Gastrocnemius medialis (tissue), 4 donors: Measurements from ENCODE around the gene MLST8. TPM values are rescaled to one million over a fixed set of nuclear protein-coding genes. Genes with fewer than 3 reads are reported as not detected.

Experiments
- ATAC-seq, 2 donors: fragments of 150-250 bp; one replicate each; pipeline ENCODE4 v1.9.1; 2016
- DNase-seq, 2 donors: peaks; one replicate each; pipeline ENCODE4 v3.0.0-alpha.2; 2019
- H3K27ac ChIP-seq, 4 donors: fragments of 200-600 bp; sonication (generic); 1 replicate in 1 of 4; 2 replicates in 3 of 4; pipeline ENCODE4 v1.5.1; 2016 to 2018; ENCODE audit warnings: mild to moderate bottlenecking in 2 of 4, moderate library complexity in 1 of 4
- H3K27me3 ChIP-seq, 3 donors: fragments of 200-600 bp; sonication (generic) in 2 of 3; 1 replicate in 1 of 3; 2 replicates in 2 of 3; pipeline versions ENCODE4 v1.5.1 to v1.6.0; 2016 to 2019; ENCODE audit warnings: mild to moderate bottlenecking in 1 of 3, moderate library complexity in 1 of 3
- H3K36me3 ChIP-seq, 2 donors: fragments of 200-600 bp; sonication (generic) in 1 of 2; one replicate each; pipeline ENCODE4 v1.5.1; 2017 to 2018
- H3K4me1 ChIP-seq, 2 donors: fragments of 200-600 bp; sonication (generic) in 1 of 2; one replicate each; pipeline ENCODE4 v1.5.1; 2016 to 2017; ENCODE audit warnings: mild to moderate bottlenecking in 2 of 2
- H3K4me3 ChIP-seq, 4 donors: fragments of 200-600 bp; sonication (generic) in 3 of 4; 1 replicate in 1 of 4; 2 replicates in 3 of 4; pipeline ENCODE4 v1.5.1; 2016 to 2019; ENCODE audit warnings: mild to moderate bottlenecking in 2 of 4
- H3K9me3 ChIP-seq, 3 donors: fragments of 200-600 bp; sonication (generic) in 2 of 3; 1 replicate in 1 of 3; 2 replicates in 2 of 3; pipeline ENCODE4 v1.5.1; 2016 to 2019
- POLR2A ChIP-seq, 2 donors: fragments of 450-650 bp; IDR thresholded peaks; one replicate each; pipeline ENCODE4 v1.6.1; 2017; ENCODE audit warnings: antibody characterized with exemption in 2 of 2, mild to moderate bottlenecking in 2 of 2, moderate library complexity in 2 of 2
- in situ Hi-C, 4 donors: fragments of 200-750 bp; cut with MboI; loops; one replicate each; pipeline versions ENCODE4 v1.15.0 to v1.8.0; 2017; ENCODE audit warnings: low sequenced_read_pairs in 4 of 4
- intact Hi-C: fragments of 100-400 bp; cut with DNase I; formaldehyde crosslinking; loops from one replicate; pipeline ENCODE4 v1.15.1; 2023; ENCODE audit warnings: low total_unique reads
- total RNA-seq, 4 donors: library from RNA; depleted of rRNA; stranded (reverse); fragments of >200 nt; gene quantifications; one replicate each; pipeline versions ENCODE4 v1.1.0 to v1.2.3, GENCODE V29; 2016
- TF ChIP-seq, protein P1 (sequence below), 5 experiments: fragments of 450-650 bp in 3 of 5; fragments of 200-600 bp in 2 of 5; sonication (generic) in 2 of 5; IDR thresholded peaks in 4 of 5; conservative IDR thresholded peaks in 1 of 5; 1 replicate in 4 of 5; 2 replicates in 1 of 5; pipeline ENCODE4 v1.5.1; 2016 to 2019; ENCODE audit warnings: antibody characterized with exemption in 5 of 5, mild to moderate bottlenecking in 3 of 5, moderate library complexity in 3 of 5

Gene MLST8
- total RNA-seq, 4 donors from 2014 or later = 40.3 to 77.0 (median 73.5) TPM

DNA sequence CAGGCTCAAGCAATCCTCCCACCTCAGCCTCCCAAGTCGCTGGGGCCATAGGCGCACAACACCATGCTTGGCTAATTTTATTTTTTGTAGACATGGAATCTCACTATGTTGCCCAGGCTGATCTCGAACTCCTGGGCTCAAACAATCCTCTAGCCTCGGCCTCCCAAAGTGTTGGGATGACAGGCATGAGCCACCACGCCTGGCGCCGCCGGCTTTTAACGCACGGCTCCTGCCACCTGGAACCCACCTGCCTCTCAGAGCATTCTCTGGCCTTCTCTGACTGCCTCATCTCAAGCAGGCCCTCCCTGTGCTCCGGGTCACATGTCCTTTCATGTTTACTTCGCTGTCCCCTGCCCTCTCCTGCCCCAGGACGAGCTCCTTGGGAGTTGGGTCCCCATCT lies 19.2 kb upstream of the MLST8 start:
- no peak overlapping the region for H3K4me3 ChIP-seq
- H3K4me1 ChIP-seq = no peaks in the 10 kb centered on the region
- H3K27ac ChIP-seq = no peak overlapping the region
- ATAC-seq (no peak), DNase-seq (no peak)
- no peaks in the 10 kb centered on the region for H3K36me3 ChIP-seq
- H3K27me3 ChIP-seq = no peaks in the 10 kb centered on the region
- intact Hi-C loops (no loop called here), in situ Hi-C loops (no loop called here)
- TF ChIP-seq, protein P1, sequence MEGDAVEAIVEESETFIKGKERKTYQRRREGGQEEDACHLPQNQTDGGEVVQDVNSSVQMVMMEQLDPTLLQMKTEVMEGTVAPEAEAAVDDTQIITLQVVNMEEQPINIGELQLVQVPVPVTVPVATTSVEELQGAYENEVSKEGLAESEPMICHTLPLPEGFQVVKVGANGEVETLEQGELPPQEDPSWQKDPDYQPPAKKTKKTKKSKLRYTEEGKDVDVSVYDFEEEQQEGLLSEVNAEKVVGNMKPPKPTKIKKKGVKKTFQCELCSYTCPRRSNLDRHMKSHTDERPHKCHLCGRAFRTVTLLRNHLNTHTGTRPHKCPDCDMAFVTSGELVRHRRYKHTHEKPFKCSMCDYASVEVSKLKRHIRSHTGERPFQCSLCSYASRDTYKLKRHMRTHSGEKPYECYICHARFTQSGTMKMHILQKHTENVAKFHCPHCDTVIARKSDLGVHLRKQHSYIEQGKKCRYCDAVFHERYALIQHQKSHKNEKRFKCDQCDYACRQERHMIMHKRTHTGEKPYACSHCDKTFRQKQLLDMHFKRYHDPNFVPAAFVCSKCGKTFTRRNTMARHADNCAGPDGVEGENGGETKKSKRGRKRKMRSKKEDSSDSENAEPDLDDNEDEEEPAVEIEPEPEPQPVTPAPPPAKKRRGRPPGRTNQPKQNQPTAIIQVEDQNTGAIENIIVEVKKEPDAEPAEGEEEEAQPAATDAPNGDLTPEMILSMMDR (IDR thresholded peaks at IDR 0.05 in 4 of 5, conservative IDR thresholded peaks at IDR 0.05 in 1 of 5) = no peak
- no peak for TF ChIP-seq POLR2A (IDR thresholded peaks at IDR 0.05)
- H3K9me3 ChIP-seq = no peaks in the 10 kb centered on the region

DNA sequence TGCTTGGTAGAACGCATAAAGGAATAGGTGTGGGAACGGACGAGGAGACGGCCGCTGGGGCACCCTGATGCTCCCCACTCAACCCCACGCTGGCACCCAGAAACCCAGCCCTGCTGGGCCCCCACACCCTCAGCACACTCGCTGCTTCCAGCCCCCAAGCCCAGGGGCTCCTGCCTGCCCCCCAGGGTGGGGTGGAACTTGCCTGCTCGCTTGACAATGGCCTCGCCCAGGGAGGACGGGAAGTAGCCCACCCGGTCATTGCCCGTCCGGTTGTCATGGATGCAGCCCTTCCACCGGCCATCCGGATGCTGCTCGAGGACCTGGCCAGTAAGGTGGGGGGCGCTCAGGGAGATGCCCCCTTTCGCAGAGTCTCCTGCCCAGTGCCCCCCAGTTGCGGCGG lies 18.7 kb upstream of the MLST8 start:
- no peak for TF ChIP-seq POLR2A (IDR thresholded peaks at IDR 0.05)
- TF ChIP-seq, protein P1 (IDR thresholded peaks at IDR 0.05 in 4 of 5, conservative IDR thresholded peaks at IDR 0.05 in 1 of 5) = no peak
- DNase-seq (no peak), ATAC-seq (no peak)
- no peaks in the 10 kb centered on the region for H3K4me1 ChIP-seq
- H3K27ac ChIP-seq = no peak overlapping the region
- H3K4me3 ChIP-seq = no peak overlapping the region
- in situ Hi-C loops = no loop called here
- H3K36me3 ChIP-seq = no peaks in the 10 kb centered on the region
- H3K9me3 ChIP-seq = no peaks in the 10 kb centered on the region
- H3K27me3 ChIP-seq = no peaks in the 10 kb centered on the region
- intact Hi-C loops = no loop called here

DNA sequence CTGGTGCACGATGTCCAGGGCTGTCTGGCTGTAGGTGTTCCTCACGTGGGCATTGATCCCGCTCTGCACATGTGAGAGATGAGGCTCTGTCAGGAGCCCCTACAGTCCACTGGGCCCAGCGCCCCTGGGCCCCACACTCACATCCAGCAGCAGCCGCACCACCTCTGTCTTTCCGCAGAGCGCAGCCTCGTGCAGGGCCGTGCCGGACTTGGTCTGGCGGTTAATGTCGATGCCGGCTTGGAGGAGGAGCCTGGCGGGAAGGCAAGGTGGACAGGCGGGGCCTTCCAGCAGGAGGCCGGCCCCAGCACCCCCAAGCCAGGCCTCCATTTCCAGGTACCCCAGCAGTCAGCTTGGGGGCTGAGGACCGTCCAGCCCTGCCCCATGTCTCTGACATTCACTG lies 18.0 kb upstream of the MLST8 start:
- TF ChIP-seq, protein P1 (IDR thresholded peaks at IDR 0.05 in 4 of 5, conservative IDR thresholded peaks at IDR 0.05 in 1 of 5) = no peak
- TF ChIP-seq POLR2A (IDR thresholded peaks at IDR 0.05) = no peak
- in situ Hi-C loops = no loop called here
- no peak for ATAC-seq

DNA sequence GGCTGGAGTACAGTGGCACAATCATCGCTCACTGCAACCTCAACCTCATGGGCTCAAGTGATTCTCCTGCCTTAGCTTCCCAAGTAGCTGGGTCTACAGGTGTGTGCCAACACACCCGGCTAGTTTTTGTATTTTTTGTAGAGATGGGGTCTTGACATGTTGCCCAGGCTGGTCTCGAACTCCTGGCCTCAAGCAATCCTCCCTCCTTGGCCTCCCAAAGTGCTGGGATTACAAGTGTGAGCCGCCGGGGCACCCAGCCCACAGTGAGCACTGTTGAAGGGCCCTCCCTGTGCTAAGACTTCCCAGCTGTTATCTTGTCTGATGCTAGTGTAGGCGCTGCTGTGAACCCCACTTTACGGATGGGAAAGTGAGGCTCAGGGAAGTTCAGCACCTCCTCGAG lies 16.9 kb upstream of the MLST8 start:
- ATAC-seq (no peak), DNase-seq (no peak)
- in situ Hi-C loops (no loop called here), intact Hi-C loops (no loop called here)
- no peak for TF ChIP-seq POLR2A (IDR thresholded peaks at IDR 0.05)
- TF ChIP-seq, protein P1 (IDR thresholded peaks at IDR 0.05 in 4 of 5, conservative IDR thresholded peaks at IDR 0.05 in 1 of 5) = no peak
- no peak overlapping the region for H3K4me3 ChIP-seq
- peaks cover 0 to under 1% (median 0%) of the 10 kb centered on the region in 3 donors for H3K27me3 ChIP-seq
- no peak overlapping the region for H3K27ac ChIP-seq
- no peaks in the 10 kb centered on the region for H3K9me3 ChIP-seq
- no peaks in the 10 kb centered on the region for H3K36me3 ChIP-seq
- no peaks in the 10 kb centered on the region for H3K4me1 ChIP-seq

More for the DNA sequence above, 18.0 kb upstream of the MLST8 start:
- no peaks in the 10 kb centered on the region for H3K9me3 ChIP-seq
- H3K27ac ChIP-seq = no peak overlapping the region
- H3K36me3 ChIP-seq = no peaks in the 10 kb centered on the region
- intact Hi-C loops = no loop called here
- H3K4me3 ChIP-seq = no peak overlapping the region
- no peaks in the 10 kb centered on the region for H3K4me1 ChIP-seq
- DNase-seq = no peak
- H3K27me3 ChIP-seq = no peaks in the 10 kb centered on the region

DNA sequence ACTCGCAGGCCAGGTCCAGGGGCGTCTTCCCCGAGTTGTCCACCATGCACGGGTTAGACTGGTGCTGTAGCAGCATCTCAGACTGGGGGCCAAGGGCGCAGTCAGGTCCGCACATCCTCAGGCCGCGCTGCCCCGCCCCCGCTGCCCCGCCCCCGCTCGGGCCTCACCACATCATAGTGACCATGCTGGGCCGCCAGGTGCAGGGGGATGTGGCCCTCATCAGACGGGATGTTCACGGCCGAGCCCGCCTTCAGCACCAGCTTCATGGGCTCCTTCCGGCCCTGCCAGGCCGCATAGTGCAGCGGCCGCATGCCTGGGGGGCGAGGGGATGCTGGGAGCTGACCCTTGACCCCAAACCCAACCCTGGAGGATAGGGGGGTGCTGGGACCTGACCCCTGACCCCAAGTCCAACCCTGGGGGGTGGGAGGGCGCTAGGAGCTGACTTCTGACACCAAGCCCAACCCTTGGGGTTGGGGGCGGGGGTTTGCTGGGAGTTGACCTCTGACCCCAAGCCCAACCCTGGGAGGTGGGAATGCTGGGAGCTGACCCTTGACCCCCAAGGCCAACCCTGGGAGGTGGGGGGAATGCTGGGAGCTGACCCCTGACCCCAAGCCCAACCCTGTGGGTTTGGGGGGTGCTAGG lies 15.9 kb upstream of the MLST8 start:
- no peak overlapping the region for H3K27ac ChIP-seq
- DNase-seq (no peak), ATAC-seq (no peak)
- peaks cover 3 to 8% (median 8%) of the 10 kb centered on the region in 3 donors for H3K27me3 ChIP-seq
- TF ChIP-seq POLR2A (IDR thresholded peaks at IDR 0.05) = no peak
- TF ChIP-seq, protein P1 (IDR thresholded peaks at IDR 0.05 in 4 of 5, conservative IDR thresholded peaks at IDR 0.05 in 1 of 5) = no peak
- intact Hi-C loops (no loop called here), in situ Hi-C loops (no loop called here)
- H3K4me1 ChIP-seq = no peaks in the 10 kb centered on the region
- H3K9me3 ChIP-seq = no peaks in the 10 kb centered on the region
- no peak overlapping the region for H3K4me3 ChIP-seq
- H3K36me3 ChIP-seq = no peaks in the 10 kb centered on the region
